BE2C (cell line): ENCODE measurements around the gene OBP2A. TPM values are rescaled to one million over a fixed set of nuclear protein-coding genes. Genes with fewer than 3 reads are reported as not detected.
A peak's percentile ranks its signal among the peaks of the same experiment; 100 is the strongest.
"Not testable (repeated sequence)": the region's sequence is repeated elsewhere in the genome, so short reads cannot be mapped to it uniquely, and the experiment has no call there.

Source experiments
- DNase-seq: peaks from one replicate; pipeline ENCODE4 v3.0.0-alpha.2; 2020
- H3K27me3 ChIP-seq: fragments of 250-450 bp; sonication (Bioruptor Pico); 2 replicates; pipeline ENCODE4 v1.5.1; 2020; ENCODE audit warnings: mild to moderate bottlenecking
- H3K36me3 ChIP-seq: fragments of 250-450 bp; sonication (Bioruptor Pico); 2 replicates; pipeline ENCODE4 v1.5.1; 2020; ENCODE audit warnings: mild to moderate bottlenecking
- H3K4me1 ChIP-seq: fragments of 250-450 bp; sonication (Bioruptor Pico); 2 replicates; pipeline ENCODE4 v1.5.1; 2020
- H3K4me3 ChIP-seq: 2 replicates; pipeline ENCODE4 v1.5.1; 2011; ENCODE audit warnings: low read depth, low read length
- H3K9me3 ChIP-seq: fragments of 250-450 bp; sonication (Bioruptor Pico); 2 replicates; pipeline ENCODE4 v1.5.1; 2020
- polyA plus RNA-seq: library from polyadenylated mRNA; unstranded; fragments of >200 nt; gene quantifications from one replicate; pipeline ENCODE4 v1.2.1, GENCODE V29; 2012; ENCODE audit warnings: low read depth, missing spikeins; ENCODE audit not compliant: insufficient read length, insufficient read depth
- TF ChIP-seq, protein P1 (sequence below): IDR thresholded peaks from 2 replicates; pipeline ENCODE4 v1.5.1; 2012; ENCODE audit warnings: mild to moderate bottlenecking, low read depth, low read length

OBP2A gene, protein sequence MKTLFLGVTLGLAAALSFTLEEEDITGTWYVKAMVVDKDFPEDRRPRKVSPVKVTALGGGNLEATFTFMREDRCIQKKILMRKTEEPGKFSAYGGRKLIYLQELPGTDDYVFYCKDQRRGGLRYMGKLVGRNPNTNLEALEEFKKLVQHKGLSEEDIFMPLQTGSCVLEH
- polyA plus RNA-seq = not detected

GRCh38 chr9:135545646-135546176 lies at the start of gene OBP2A:
Gene OBP2A, plus strand, starts transcription at chr9:135546126. Its CDS starts 55 bp downstream, at chr9:135546181.
- DNase-seq, H3K27me3 ChIP-seq, H3K36me3 ChIP-seq, H3K9me3 ChIP-seq, H3K4me1 ChIP-seq, H3K4me3 ChIP-seq: not testable (repeated sequence)

DNA sequence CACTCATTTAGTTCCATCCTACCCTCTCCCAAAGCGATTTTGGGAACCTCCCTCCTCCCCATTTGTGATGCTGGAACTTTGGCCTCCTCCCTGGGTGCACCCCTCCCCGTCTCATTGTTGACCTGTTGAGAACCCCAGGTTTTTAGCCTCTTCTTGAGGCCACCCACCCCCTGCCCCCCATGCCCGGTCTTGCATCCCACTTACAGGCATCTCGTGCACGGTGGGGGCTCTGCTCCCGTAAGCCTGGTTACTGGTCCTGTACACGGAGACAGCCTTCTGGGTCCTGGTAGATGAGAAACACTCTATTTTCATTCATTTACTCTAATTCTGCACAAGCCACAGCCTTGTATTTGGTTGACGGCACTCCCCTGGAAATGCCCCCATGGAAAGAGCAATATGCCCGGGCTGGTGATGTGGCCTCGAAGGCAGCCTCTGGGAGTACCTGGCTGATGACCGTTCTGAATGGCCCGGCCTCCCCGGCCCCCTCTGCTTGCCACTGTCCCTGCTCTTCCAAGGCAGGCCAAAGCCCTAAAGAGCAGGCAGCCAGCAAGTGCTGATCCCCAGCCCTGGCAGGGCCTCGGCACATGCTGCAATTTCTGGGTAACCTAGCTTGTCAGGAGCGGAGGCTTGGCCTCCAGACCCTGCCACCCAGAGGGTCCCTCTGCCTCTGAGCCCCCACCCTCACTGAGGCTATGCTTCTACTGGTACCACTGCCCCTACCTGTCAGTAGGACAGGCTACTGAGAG lies 47.4 kb upstream of the OBP2A start:
- no peak for DNase-seq
- Histone ChIP-seq H3K4me1 (no peaks in the 10 kb centered on the region), H3K36me3 (peaks cover 18% of the 10 kb centered on the region), H3K4me3 (no peak overlapping the region; the same call in 1 of the 2 replicates), H3K9me3 (no peaks in the 10 kb centered on the region), H3K27me3 (no peaks in the 10 kb centered on the region)
- TF ChIP-seq, protein P1, sequence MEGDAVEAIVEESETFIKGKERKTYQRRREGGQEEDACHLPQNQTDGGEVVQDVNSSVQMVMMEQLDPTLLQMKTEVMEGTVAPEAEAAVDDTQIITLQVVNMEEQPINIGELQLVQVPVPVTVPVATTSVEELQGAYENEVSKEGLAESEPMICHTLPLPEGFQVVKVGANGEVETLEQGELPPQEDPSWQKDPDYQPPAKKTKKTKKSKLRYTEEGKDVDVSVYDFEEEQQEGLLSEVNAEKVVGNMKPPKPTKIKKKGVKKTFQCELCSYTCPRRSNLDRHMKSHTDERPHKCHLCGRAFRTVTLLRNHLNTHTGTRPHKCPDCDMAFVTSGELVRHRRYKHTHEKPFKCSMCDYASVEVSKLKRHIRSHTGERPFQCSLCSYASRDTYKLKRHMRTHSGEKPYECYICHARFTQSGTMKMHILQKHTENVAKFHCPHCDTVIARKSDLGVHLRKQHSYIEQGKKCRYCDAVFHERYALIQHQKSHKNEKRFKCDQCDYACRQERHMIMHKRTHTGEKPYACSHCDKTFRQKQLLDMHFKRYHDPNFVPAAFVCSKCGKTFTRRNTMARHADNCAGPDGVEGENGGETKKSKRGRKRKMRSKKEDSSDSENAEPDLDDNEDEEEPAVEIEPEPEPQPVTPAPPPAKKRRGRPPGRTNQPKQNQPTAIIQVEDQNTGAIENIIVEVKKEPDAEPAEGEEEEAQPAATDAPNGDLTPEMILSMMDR = no peak

DNA sequence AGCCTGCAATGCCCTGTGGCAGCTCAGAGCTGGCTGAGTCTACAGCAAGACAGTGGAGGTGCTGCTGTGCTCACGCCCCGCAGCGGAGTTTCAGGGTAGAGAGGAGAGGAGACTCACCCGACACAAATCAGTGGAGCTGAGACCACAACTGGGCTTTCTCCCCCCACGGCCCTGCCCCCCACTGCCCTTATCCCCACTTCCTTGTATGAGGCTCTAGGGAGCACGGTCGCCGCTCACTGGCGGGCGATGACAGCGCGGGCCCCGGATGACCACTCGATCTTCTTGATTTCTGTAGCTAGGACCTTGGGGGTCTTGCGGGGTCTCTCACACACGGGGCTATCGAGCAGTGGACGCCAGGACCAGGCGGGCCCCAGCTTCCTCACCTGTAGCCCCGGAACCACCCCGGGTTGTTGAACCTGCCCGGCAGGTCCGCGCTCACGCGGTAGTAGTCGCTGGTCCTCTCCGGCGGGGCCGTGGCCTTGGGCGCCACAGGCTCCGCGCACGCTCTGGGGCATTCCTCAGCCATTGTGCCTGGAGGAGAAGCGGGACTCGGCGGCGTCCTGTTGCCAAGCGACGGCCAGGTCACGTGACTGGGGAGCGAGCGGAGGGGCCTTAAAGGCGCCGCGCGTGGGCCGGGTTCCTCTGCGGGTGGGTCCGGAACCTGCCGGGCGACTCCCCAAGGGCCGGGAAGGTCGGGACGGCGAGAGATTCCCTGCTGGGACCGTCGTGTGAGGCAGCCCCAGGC lies 46.4 kb upstream of the OBP2A start:
- DNase-seq = peak; percentile 97
- no peaks in the 10 kb centered on the region for H3K27me3 ChIP-seq
- no peaks in the 10 kb centered on the region for H3K4me1 ChIP-seq
- TF ChIP-seq, protein P1 = no peak
- H3K36me3 ChIP-seq = peaks cover 28% of the 10 kb centered on the region
- peak overlapping the region; percentile 90 for H3K4me3 ChIP-seq
- H3K9me3 ChIP-seq = no peaks in the 10 kb centered on the region

- DNase-seq = no peak
- H3K4me3 ChIP-seq = peak overlapping the region; percentile 90
- no peaks in the 10 kb centered on the region for H3K4me1 ChIP-seq
- no peaks in the 10 kb centered on the region for H3K9me3 ChIP-seq
- H3K36me3 ChIP-seq = peaks cover 34% of the 10 kb centered on the region
- no peaks in the 10 kb centered on the region for H3K27me3 ChIP-seq
- TF ChIP-seq, protein P1 = no peak
These were observed 45.8 kb upstream of the OBP2A start for GRCh38 chr9:135500071-135500524.

- peak; percentile 95 for DNase-seq
- TF ChIP-seq, protein P1 = peak; percentile 79
- H3K4me1 ChIP-seq = no peaks in the 10 kb centered on the region
- H3K36me3 ChIP-seq = peaks cover 38% of the 10 kb centered on the region
- peak within 1 kb of the TSS; percentile 90 for H3K4me3 ChIP-seq
- H3K9me3 ChIP-seq = no peaks in the 10 kb centered on the region
- no peaks in the 10 kb centered on the region for H3K27me3 ChIP-seq
These were observed 45.2 kb upstream of the OBP2A start, which contains the start of gene MRPS2 for GRCh38 chr9:135500525-135501260. Gene MRPS2, plus strand, starts transcription at chr9:135500682. Its CDS starts 29 bp downstream, at chr9:135500711.
